GM18861 (cell line): ENCODE results near the gene FANCD2OS.
"Not testable (repeated sequence)": the region's sequence is repeated elsewhere in the genome, so short reads cannot be mapped to it uniquely, and the experiment has no call there.

ENCODE experiments used
- ATAC-seq: cut with Tn5 transposase; IDR thresholded peaks from one replicate; pipeline ENCODE4 v1.9.1; 2021; ENCODE audit not compliant: unreplicated experiment

FANCD2OS gene

GRCh38 chr3:10093678-10094077 is 14.4 kb downstream of the FANCD2OS start:
- ATAC-seq: no peak

- ATAC-seq: not testable (repeated sequence)
Measured at GRCh38 chr3:10091387-10091786, 16.7 kb downstream of the FANCD2OS start.

GRCh38 chr3:10090774-10091173 is 17.3 kb downstream of the FANCD2OS start:
- not testable (repeated sequence) for ATAC-seq

GRCh38 chr3:10090179-10090578 is 17.9 kb downstream of the FANCD2OS start:
- no peak for ATAC-seq

- ATAC-seq: no peak
Measured at GRCh38 chr3:10088256-10088655, 19.8 kb downstream of the FANCD2OS start.

GRCh38 chr3:10085738-10086137 is 22.3 kb downstream of the FANCD2OS start:
- ATAC-seq: no peak

GRCh38 chr3:10081871-10082270 is 26.2 kb downstream of the FANCD2OS start:
- ATAC-seq: no peak

GRCh38 chr3:10074666-10075065 is 33.4 kb downstream of the FANCD2OS start:
- no peak for ATAC-seq

GRCh38 chr3:10070077-10070476 is 38.0 kb downstream of the FANCD2OS start:
- not testable (repeated sequence) for ATAC-seq

GRCh38 chr3:10055097-10055496 is 53.0 kb downstream of the FANCD2OS start:
- ATAC-seq: no peak
